ENCODE results near the gene CLASP1. TPM values are rescaled to one million over a fixed set of nuclear protein-coding genes. Genes with fewer than 3 reads are reported as not detected.

Gene CLASP1
- total RNA-seq, 1 experiment from 2014 or later, result 81.9 TPM

- H3K4me1 Mint-ChIP-seq (ENCODE audit: insufficient read depth, unreplicated experiment), result peaks cover 26% of the 10 kb centered on the region
- CTCF ChIA-PET, result interaction anchor here (0.9 kb wide), 1 partner anchor 11 kb away, joined by 3 read pairs; no protein-coding TSS in a partner anchor
- intact Hi-C loops (cut with micrococcal nuclease), result no loop called here
- no peaks in the 10 kb centered on the region for H3K36me3 Mint-ChIP-seq (ENCODE audit: insufficient read depth, unreplicated experiment)
- H3K9me3 Mint-ChIP-seq (ENCODE audit: unreplicated experiment), result no peaks in the 10 kb centered on the region
- DNase-seq (ENCODE audit: unreplicated experiment), result no peak
- no TSS peak for BruUV-seq (replicated peaks)
- no peak for TF ChIP-seq CTCF (IDR thresholded peaks at IDR 0.05; ENCODE audit: unreplicated experiment)
- no peak overlapping the region for H3K4me3 Mint-ChIP-seq (ENCODE audit: unreplicated experiment)
- POLR2A ChIA-PET, result interaction anchor here (0.9 to 1.1 kb wide), 2 partner anchors 54 to 64 kb away, joined by 4 read pairs; partner anchors contain the start of gene RNU4ATAC
- no peaks in the 10 kb centered on the region for H3K27me3 Mint-ChIP-seq (ENCODE audit: insufficient read depth, unreplicated experiment)
- H3K27ac Mint-ChIP-seq (ENCODE audit: low read depth, unreplicated experiment), result peak overlapping the region; percentile 36
Observed at GRCh38 chr2:121584741-121585140, 64.5 kb downstream of the CLASP1 start.

GRCh38 chr2:121583555-121583954, 65.7 kb downstream of the CLASP1 start:
- intact Hi-C loops (cut with micrococcal nuclease), result no loop called here
- Mint-ChIP-seq H3K4me3 (ENCODE audit: unreplicated experiment) (no peak overlapping the region), H3K4me1 (ENCODE audit: insufficient read depth, unreplicated experiment) (peaks cover 34% of the 10 kb centered on the region), H3K9me3 (ENCODE audit: unreplicated experiment) (no peaks in the 10 kb centered on the region), H3K27me3 (ENCODE audit: insufficient read depth, unreplicated experiment) (no peaks in the 10 kb centered on the region), H3K36me3 (ENCODE audit: insufficient read depth, unreplicated experiment) (no peaks in the 10 kb centered on the region), H3K27ac (ENCODE audit: low read depth, unreplicated experiment) (no peak overlapping the region)
- no peak for TF ChIP-seq CTCF (IDR thresholded peaks at IDR 0.05; ENCODE audit: unreplicated experiment)
- no peak for DNase-seq (ENCODE audit: unreplicated experiment)
- ChIA-PET POLR2A (interaction anchor here (1.0 kb wide), 1 partner anchor 9 kb away, joined by 3 read pairs; no protein-coding TSS in a partner anchor), CTCF (interaction anchor here (1.0 kb wide), 1 partner anchor 11 kb away, joined by 4 read pairs; no protein-coding TSS in a partner anchor)
- no TSS peak for BruUV-seq (replicated peaks)

GRCh38 chr2:121582272-121582671, 67.0 kb downstream of the CLASP1 start:
- ChIA-PET CTCF (no interaction called here), POLR2A (no interaction called here)
- intact Hi-C loops (cut with micrococcal nuclease), result no loop called here
- DNase-seq (ENCODE audit: unreplicated experiment), result no peak
- no TSS peak for BruUV-seq (replicated peaks)
- H3K4me1 Mint-ChIP-seq (ENCODE audit: insufficient read depth, unreplicated experiment), result peaks cover 29% of the 10 kb centered on the region
- no peak overlapping the region for H3K4me3 Mint-ChIP-seq (ENCODE audit: unreplicated experiment)
- no peak overlapping the region for H3K27ac Mint-ChIP-seq (ENCODE audit: low read depth, unreplicated experiment)
- no peaks in the 10 kb centered on the region for H3K27me3 Mint-ChIP-seq (ENCODE audit: insufficient read depth, unreplicated experiment)
- H3K9me3 Mint-ChIP-seq (ENCODE audit: unreplicated experiment), result no peaks in the 10 kb centered on the region
- H3K36me3 Mint-ChIP-seq (ENCODE audit: insufficient read depth, unreplicated experiment), result no peaks in the 10 kb centered on the region
- TF ChIP-seq CTCF (IDR thresholded peaks at IDR 0.05; ENCODE audit: unreplicated experiment), result no peak

- H3K4me3 Mint-ChIP-seq (ENCODE audit: unreplicated experiment), result no peak overlapping the region
- no peak overlapping the region for H3K27ac Mint-ChIP-seq (ENCODE audit: low read depth, unreplicated experiment)
- intact Hi-C loops (cut with micrococcal nuclease), result no loop called here
- DNase-seq (ENCODE audit: unreplicated experiment), result no peak
- peaks cover 29% of the 10 kb centered on the region for H3K4me1 Mint-ChIP-seq (ENCODE audit: insufficient read depth, unreplicated experiment)
- no peaks in the 10 kb centered on the region for H3K27me3 Mint-ChIP-seq (ENCODE audit: insufficient read depth, unreplicated experiment)
- no TSS peak for BruUV-seq (replicated peaks)
- no peaks in the 10 kb centered on the region for H3K36me3 Mint-ChIP-seq (ENCODE audit: insufficient read depth, unreplicated experiment)
- H3K9me3 Mint-ChIP-seq (ENCODE audit: unreplicated experiment), result no peaks in the 10 kb centered on the region
- TF ChIP-seq CTCF (IDR thresholded peaks at IDR 0.05; ENCODE audit: unreplicated experiment), result no peak
- CTCF ChIA-PET, result interaction anchor here (0.9 kb wide), 1 partner anchor 71 kb away, joined by 3 read pairs; no protein-coding TSS in a partner anchor
- POLR2A ChIA-PET, result interaction anchor here (0.7 to 1.0 kb wide), 2 partner anchors 10 to 178 kb away, joined by 3 read pairs; no protein-coding TSS in a partner anchor
Observed at GRCh38 chr2:121579309-121579708, 70.0 kb downstream of the CLASP1 start.

Measured in MCF 10A (cell line).